C1 segment of cervical spinal cord (tissue), 14 donors: ENCODE measurements around the gene LAS1L.
"Not testable (repeated sequence)": the region's sequence is repeated elsewhere in the genome, so short reads cannot be mapped to it uniquely, and the experiment has no call there.

ENCODE experiments used
- DNase-seq, 14 donors: peaks; one replicate each; lab custom pipeline; 2025; lab: John Stamatoyannopoulos, UW

LAS1L gene

DNA sequence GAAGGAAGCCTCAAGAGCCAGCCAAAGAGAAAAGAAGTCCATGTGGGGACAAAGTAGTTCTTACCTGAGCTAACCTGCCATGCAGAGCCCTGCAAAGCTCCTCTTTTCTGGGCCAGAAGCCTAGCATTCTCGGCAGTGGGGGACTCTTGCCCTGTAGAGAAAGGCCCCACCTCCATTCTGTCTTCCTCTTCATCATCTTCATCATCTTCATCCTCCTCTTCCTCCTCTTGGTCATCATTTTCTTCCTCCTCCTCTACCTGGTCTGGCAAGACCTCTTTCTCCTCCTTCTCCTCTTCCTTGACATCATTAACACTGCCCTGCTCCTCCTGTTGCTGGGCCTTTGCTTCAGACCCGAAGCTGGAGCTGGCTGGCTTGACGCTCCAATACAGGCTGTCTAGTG lies 16.7 kb downstream of the LAS1L start:
- DNase-seq: no peak

DNA sequence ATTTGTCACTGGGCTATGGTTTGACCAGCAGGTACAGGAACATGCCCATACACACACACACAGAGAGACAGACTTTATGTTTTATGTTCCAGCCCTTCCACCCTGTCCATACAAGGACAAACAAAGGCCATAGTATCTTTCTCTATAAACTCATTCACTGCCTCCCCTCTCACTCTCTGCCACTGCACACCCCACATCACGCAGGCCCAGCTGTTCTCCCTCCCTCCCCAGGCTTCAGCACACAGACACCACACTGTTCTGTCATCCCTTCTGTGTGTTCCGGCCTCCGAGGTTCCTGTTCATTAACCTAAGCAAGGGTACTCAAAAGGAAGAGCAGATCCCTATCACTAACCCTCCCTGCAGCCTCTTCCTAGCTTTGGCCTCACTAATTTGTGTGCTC lies 17.8 kb downstream of the LAS1L start:
- peak in 9 of 14 donors; percentile 3 to 44 (median 7) for DNase-seq

GRCh38 chrX:65513610-65514009 lies 21.0 kb downstream of the LAS1L start:
- no peak for DNase-seq

- DNase-seq: no peak
Measured at GRCh38 chrX:65509400-65509799, 25.2 kb downstream of the LAS1L start.

GRCh38 chrX:65508851-65509250 lies 25.7 kb downstream of the LAS1L start:
- DNase-seq: no peak

DNA sequence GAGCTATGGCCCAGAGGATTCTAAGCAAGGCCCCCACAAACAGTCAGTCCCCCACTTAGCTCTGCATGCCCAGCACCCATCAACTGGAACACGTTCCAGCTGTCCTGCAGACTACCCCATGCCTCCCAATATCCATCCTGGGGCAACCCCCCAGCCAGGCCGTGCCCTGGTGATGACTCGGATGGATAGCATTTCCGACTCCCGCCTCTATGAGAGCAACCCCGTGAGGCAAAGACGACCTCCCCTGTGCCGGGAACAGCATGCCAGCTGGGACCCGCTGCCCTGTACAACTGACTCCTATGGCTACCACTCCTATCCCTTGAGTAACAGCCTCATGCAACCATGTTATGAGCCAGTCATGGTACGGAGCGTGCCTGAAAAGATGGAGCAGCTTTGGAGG lies 32.0 kb downstream of the LAS1L start:
- DNase-seq: no peak

GRCh38 chrX:65493431-65493830 lies 41.2 kb downstream of the LAS1L start:
- DNase-seq: no peak

- DNase-seq: no peak
Measured at GRCh38 chrX:65491620-65492019, 43.0 kb downstream of the LAS1L start.

- DNase-seq: no peak
Measured at GRCh38 chrX:65488495-65488894, 46.1 kb downstream of the LAS1L start.

DNA sequence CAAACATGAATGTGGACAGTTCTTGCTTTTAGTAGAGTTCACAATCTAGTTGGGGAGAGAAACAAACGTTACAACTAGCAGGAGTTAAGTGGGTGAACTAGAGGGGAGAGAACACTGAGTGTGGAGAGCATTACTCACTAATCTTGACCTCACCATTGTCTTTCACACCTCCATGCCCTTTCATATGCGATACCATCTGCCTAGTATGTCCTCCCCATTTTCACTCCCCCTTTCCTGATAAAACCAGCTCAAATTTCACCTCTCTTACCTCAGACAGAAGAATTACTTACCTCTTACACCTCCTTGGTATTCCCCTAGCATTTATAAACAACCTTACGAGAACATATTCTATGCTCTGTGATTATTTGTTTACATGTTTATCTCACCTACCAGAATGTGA lies 53.6 kb downstream of the LAS1L start:
- DNase-seq: no peak

GRCh38 chrX:65479102-65479501 lies 55.5 kb downstream of the LAS1L start:
- not testable (repeated sequence) for DNase-seq

DNA sequence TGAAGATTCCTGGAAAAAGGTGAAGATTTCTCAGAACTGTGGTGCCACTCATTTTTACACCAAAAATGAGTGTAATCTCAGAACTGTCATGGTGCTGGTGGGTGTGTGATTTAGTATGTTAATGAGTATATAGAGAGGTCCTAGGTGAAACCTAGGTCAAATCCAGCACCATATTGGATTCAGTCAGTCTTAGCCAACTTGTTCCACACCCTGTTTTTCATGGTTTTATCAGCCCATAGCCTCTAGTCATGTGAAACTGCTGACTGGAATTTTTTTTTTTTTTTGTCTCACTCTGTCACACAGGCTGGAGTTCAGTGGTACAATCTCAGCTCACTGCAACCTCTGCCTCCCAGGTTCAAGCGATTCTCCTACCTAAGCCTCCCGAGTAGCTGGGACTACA lies 58.0 kb downstream of the LAS1L start:
- DNase-seq: no peak

GRCh38 chrX:65463550-65463949 lies 71.0 kb downstream of the LAS1L start:
- no peak for DNase-seq
